GM19025 (cell line): Measurements from ENCODE around the gene WASHC4.

ENCODE experiments used
- ATAC-seq: cut with Tn5 transposase; IDR thresholded peaks from one replicate; pipeline ENCODE4 v1.9.1; 2021; ENCODE audit warnings: mild to moderate bottlenecking, low read depth, moderate library complexity; ENCODE audit not compliant: unreplicated experiment

Gene WASHC4

GRCh38 chr12:105107494-105108371, at the start of gene WASHC4:
WASHC4 (plus strand) TSS chr12:105107731; CDS start chr12:105107801, 70 bp downstream.
- ATAC-seq, result peak; percentile 87

- no peak for ATAC-seq
Measured at GRCh38 chr12:105060715-105061378, 46.7 kb upstream of the WASHC4 start.

GRCh38 chr12:105064564-105065178, 42.9 kb upstream of the WASHC4 start:
- no peak for ATAC-seq

GRCh38 chr12:105067511-105068031, 40.0 kb upstream of the WASHC4 start:
- no peak for ATAC-seq

- ATAC-seq, result no peak
Measured at GRCh38 chr12:105069936-105070702, 37.4 kb upstream of the WASHC4 start.

- no peak for ATAC-seq
Measured at GRCh38 chr12:105071981-105072380, 35.5 kb upstream of the WASHC4 start.

GRCh38 chr12:105072888-105073488, 34.5 kb upstream of the WASHC4 start:
- no peak for ATAC-seq

GRCh38 chr12:105076098-105076497, 31.4 kb upstream of the WASHC4 start:
- ATAC-seq, result no peak

- ATAC-seq, result no peak
Measured at GRCh38 chr12:105076913-105077312, 30.6 kb upstream of the WASHC4 start.

- ATAC-seq, result no peak
Measured at GRCh38 chr12:105077435-105077834, 30.1 kb upstream of the WASHC4 start.

- ATAC-seq, result no peak
Measured at GRCh38 chr12:105078712-105079570, 28.6 kb upstream of the WASHC4 start.

- no peak for ATAC-seq
Measured at GRCh38 chr12:105083031-105083430, 24.5 kb upstream of the WASHC4 start.

- no peak for ATAC-seq
Measured at GRCh38 chr12:105083551-105084105, 23.9 kb upstream of the WASHC4 start.

GRCh38 chr12:105084251-105085250, 23.0 kb upstream of the WASHC4 start, which contains the start of gene ALDH1L2:
ALDH1L2 (minus strand) TSS chr12:105084458; CDS start chr12:105084436, 22 bp downstream.
- peak; percentile 80 for ATAC-seq

- no peak for ATAC-seq
Measured at GRCh38 chr12:105085501-105085900, 22.0 kb upstream of the WASHC4 start.

- no peak for ATAC-seq
Measured at GRCh38 chr12:105089817-105090216, 17.7 kb upstream of the WASHC4 start.

GRCh38 chr12:105090361-105090760, 17.2 kb upstream of the WASHC4 start:
- ATAC-seq, result no peak
